Measurements from ENCODE around the gene CTSZ.
"Not testable (repeated sequence)": the region's sequence is repeated elsewhere in the genome, so short reads cannot be mapped to it uniquely, and the experiment has no call there.

The CTSZ gene

DNA sequence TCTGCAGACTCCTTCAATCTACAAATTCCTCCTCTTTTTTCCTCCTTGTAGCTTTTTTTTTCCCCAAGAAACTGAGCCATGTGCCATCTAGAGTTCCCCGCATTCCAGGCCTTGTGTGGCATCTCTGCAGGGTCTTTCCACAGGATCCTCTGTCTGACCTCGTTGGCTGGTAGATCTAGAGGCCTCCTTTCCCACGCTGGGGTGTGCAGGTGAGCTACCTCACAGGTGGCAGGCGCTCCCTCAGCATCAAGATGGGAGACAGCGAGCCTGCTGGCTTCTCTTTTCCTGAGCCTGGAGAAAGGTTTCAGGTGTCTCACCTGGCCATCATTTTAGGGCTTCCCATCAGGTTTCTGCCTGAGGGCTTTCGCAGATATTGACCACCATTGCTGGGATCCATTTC, 35.6 kb downstream of the CTSZ start:
- Histone ChIP-seq H3K4me1 (ENCODE audit: control insufficient read depth, insufficient read depth, low read length) (no peaks in the 10 kb centered on the region), H3K4me3 (ENCODE audit: low read length) (no peak overlapping the region), H3K9me3 (ENCODE audit: control insufficient read depth, low read length) (peaks cover 32% of the 10 kb centered on the region), H3K36me3 (ENCODE audit: control insufficient read depth, insufficient read depth, low read length, severe bottlenecking) (no peaks in the 10 kb centered on the region), H3K9ac (ENCODE audit: low read length) (no peak overlapping the region), H3K27me3 (replicated peaks; ENCODE audit: control insufficient read depth, insufficient read depth, low read length) (no peaks in the 10 kb centered on the region)
- DNase-seq (ENCODE audit: low read depth): no peak

DNA sequence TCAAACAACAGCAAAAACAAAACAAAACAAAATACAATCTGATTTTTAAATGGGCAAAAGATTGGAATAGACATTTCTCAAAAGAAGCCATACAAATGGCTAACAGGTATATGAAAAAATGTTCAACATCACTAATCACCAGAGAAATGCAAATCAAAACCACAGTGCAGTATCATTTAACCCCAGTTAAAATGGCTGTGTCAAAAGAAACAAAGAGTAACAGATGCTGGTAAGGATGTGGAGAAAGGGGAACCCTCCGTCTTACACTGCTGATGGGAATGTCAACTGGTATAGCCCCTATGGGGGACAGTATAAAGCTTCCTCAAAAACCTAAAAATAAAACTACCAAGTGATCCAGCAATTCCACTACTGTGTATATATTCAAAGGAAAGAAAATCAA, 36.9 kb downstream of the CTSZ start:
- H3K4me3 ChIP-seq (ENCODE audit: low read length): no peak overlapping the region
- DNase-seq (ENCODE audit: low read depth): no peak
- no peaks in the 10 kb centered on the region for H3K4me1 ChIP-seq (ENCODE audit: control insufficient read depth, insufficient read depth, low read length)
- peaks cover 20% of the 10 kb centered on the region for H3K9me3 ChIP-seq (ENCODE audit: control insufficient read depth, low read length)
- H3K36me3 ChIP-seq (ENCODE audit: control insufficient read depth, insufficient read depth, low read length, severe bottlenecking): no peaks in the 10 kb centered on the region
- no peak overlapping the region for H3K9ac ChIP-seq (ENCODE audit: low read length)
- peaks cover 6% of the 10 kb centered on the region for H3K27me3 ChIP-seq (replicated peaks; ENCODE audit: control insufficient read depth, insufficient read depth, low read length)

- no peak for DNase-seq (ENCODE audit: low read depth)
- Histone ChIP-seq H3K36me3 (ENCODE audit: control insufficient read depth, insufficient read depth, low read length, severe bottlenecking) (no peaks in the 10 kb centered on the region), H3K4me3 (ENCODE audit: low read length) (no peak overlapping the region), H3K9me3 (ENCODE audit: control insufficient read depth, low read length) (peaks cover 16% of the 10 kb centered on the region), H3K27me3 (replicated peaks; ENCODE audit: control insufficient read depth, insufficient read depth, low read length) (peaks cover 6% of the 10 kb centered on the region), H3K9ac (ENCODE audit: low read length) (no peak overlapping the region), H3K4me1 (ENCODE audit: control insufficient read depth, insufficient read depth, low read length) (no peaks in the 10 kb centered on the region)
These were observed 37.6 kb downstream of the CTSZ start for GRCh38 chr20:58969439-58969838.

GRCh38 chr20:58967652-58968429, 39.2 kb downstream of the CTSZ start:
- no peaks in the 10 kb centered on the region for H3K36me3 ChIP-seq (ENCODE audit: control insufficient read depth, insufficient read depth, low read length, severe bottlenecking)
- no peak for DNase-seq (ENCODE audit: low read depth)

GRCh38 chr20:58965270-58966064, 41.6 kb downstream of the CTSZ start:
- Histone ChIP-seq H3K27me3 (replicated peaks; ENCODE audit: control insufficient read depth, insufficient read depth, low read length) (peaks cover 6% of the 10 kb centered on the region), H3K9ac (ENCODE audit: low read length) (no peak overlapping the region), H3K4me3 (ENCODE audit: low read length) (no peak overlapping the region), H3K4me1 (ENCODE audit: control insufficient read depth, insufficient read depth, low read length) (no peaks in the 10 kb centered on the region), H3K36me3 (ENCODE audit: control insufficient read depth, insufficient read depth, low read length, severe bottlenecking) (no peaks in the 10 kb centered on the region), H3K9me3 (ENCODE audit: control insufficient read depth, low read length) (peaks cover 19% of the 10 kb centered on the region)
- no peak for DNase-seq (ENCODE audit: low read depth)

More at GRCh38 chr20:58967652-58968429, 39.2 kb downstream of the CTSZ start:
- no peak overlapping the region for H3K4me3 ChIP-seq (ENCODE audit: low read length)
- H3K9ac ChIP-seq (ENCODE audit: low read length): no peak overlapping the region
- H3K27me3 ChIP-seq (replicated peaks; ENCODE audit: control insufficient read depth, insufficient read depth, low read length): peaks cover 6% of the 10 kb centered on the region
- peaks cover 19% of the 10 kb centered on the region for H3K9me3 ChIP-seq (ENCODE audit: control insufficient read depth, low read length)
- no peaks in the 10 kb centered on the region for H3K4me1 ChIP-seq (ENCODE audit: control insufficient read depth, insufficient read depth, low read length)

- H3K27me3 ChIP-seq (replicated peaks; ENCODE audit: control insufficient read depth, insufficient read depth, low read length); H3K4me1 ChIP-seq (ENCODE audit: control insufficient read depth, insufficient read depth, low read length); H3K4me3 ChIP-seq (ENCODE audit: low read length); H3K36me3 ChIP-seq (ENCODE audit: control insufficient read depth, insufficient read depth, low read length, severe bottlenecking); DNase-seq (ENCODE audit: low read depth); H3K9me3 ChIP-seq (ENCODE audit: control insufficient read depth, low read length); H3K9ac ChIP-seq (ENCODE audit: low read length): not testable (repeated sequence)
These were observed 43.1 kb downstream of the CTSZ start for GRCh38 chr20:58963922-58964321.

GRCh38 chr20:58963060-58963584, 43.9 kb downstream of the CTSZ start:
- Histone ChIP-seq H3K9ac (ENCODE audit: low read length) (no peak overlapping the region), H3K36me3 (ENCODE audit: control insufficient read depth, insufficient read depth, low read length, severe bottlenecking) (no peaks in the 10 kb centered on the region), H3K27me3 (replicated peaks; ENCODE audit: control insufficient read depth, insufficient read depth, low read length) (peaks cover 6% of the 10 kb centered on the region), H3K9me3 (ENCODE audit: control insufficient read depth, low read length) (peaks cover 3% of the 10 kb centered on the region), H3K4me1 (ENCODE audit: control insufficient read depth, insufficient read depth, low read length) (no peaks in the 10 kb centered on the region), H3K4me3 (ENCODE audit: low read length) (no peak overlapping the region)
- no peak for DNase-seq (ENCODE audit: low read depth)

GRCh38 chr20:58959652-58960051, 47.4 kb downstream of the CTSZ start:
- H3K36me3 ChIP-seq (ENCODE audit: control insufficient read depth, insufficient read depth, low read length, severe bottlenecking): no peaks in the 10 kb centered on the region
- H3K27me3 ChIP-seq (replicated peaks; ENCODE audit: control insufficient read depth, insufficient read depth, low read length): no peaks in the 10 kb centered on the region
- H3K4me1 ChIP-seq (ENCODE audit: control insufficient read depth, insufficient read depth, low read length): no peaks in the 10 kb centered on the region
- no peak overlapping the region for H3K4me3 ChIP-seq (ENCODE audit: low read length)
- H3K9ac ChIP-seq (ENCODE audit: low read length): no peak overlapping the region
- no peak for DNase-seq (ENCODE audit: low read depth)
- H3K9me3 ChIP-seq (ENCODE audit: control insufficient read depth, low read length): peaks cover 3% of the 10 kb centered on the region

DNA sequence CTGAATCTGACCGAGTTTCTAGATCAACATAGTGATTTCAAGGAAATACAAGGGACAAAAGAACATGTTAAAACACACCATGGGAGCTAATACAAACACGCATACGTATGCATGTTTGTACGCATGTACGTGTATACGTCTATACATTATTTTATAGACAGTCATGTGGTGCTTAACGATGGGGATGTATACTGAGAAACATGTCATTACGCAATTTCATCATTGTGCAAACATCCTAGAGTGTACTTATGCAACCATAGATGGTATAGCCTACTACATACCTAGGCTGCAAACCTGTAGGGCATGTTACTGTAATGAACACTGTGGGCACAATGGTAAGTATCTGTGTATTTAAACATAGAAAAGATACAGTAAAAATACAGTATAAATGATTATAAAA, 51.0 kb downstream of the CTSZ start:
- Histone ChIP-seq H3K9me3 (ENCODE audit: control insufficient read depth, low read length) (no peaks in the 10 kb centered on the region), H3K36me3 (ENCODE audit: control insufficient read depth, insufficient read depth, low read length, severe bottlenecking) (no peaks in the 10 kb centered on the region), H3K9ac (ENCODE audit: low read length) (no peak overlapping the region), H3K4me3 (ENCODE audit: low read length) (no peak overlapping the region), H3K4me1 (ENCODE audit: control insufficient read depth, insufficient read depth, low read length) (no peaks in the 10 kb centered on the region), H3K27me3 (replicated peaks; ENCODE audit: control insufficient read depth, insufficient read depth, low read length) (no peaks in the 10 kb centered on the region)
- DNase-seq (ENCODE audit: low read depth): no peak

GRCh38 chr20:58953050-58953449, 54.0 kb downstream of the CTSZ start:
- no peak for DNase-seq (ENCODE audit: low read depth)
- no peaks in the 10 kb centered on the region for H3K27me3 ChIP-seq (replicated peaks; ENCODE audit: control insufficient read depth, insufficient read depth, low read length)
- no peaks in the 10 kb centered on the region for H3K4me1 ChIP-seq (ENCODE audit: control insufficient read depth, insufficient read depth, low read length)
- no peaks in the 10 kb centered on the region for H3K36me3 ChIP-seq (ENCODE audit: control insufficient read depth, insufficient read depth, low read length, severe bottlenecking)
- H3K9ac ChIP-seq (ENCODE audit: low read length): no peak overlapping the region
- no peak overlapping the region for H3K4me3 ChIP-seq (ENCODE audit: low read length)
- H3K9me3 ChIP-seq (ENCODE audit: control insufficient read depth, low read length): no peaks in the 10 kb centered on the region

DNA sequence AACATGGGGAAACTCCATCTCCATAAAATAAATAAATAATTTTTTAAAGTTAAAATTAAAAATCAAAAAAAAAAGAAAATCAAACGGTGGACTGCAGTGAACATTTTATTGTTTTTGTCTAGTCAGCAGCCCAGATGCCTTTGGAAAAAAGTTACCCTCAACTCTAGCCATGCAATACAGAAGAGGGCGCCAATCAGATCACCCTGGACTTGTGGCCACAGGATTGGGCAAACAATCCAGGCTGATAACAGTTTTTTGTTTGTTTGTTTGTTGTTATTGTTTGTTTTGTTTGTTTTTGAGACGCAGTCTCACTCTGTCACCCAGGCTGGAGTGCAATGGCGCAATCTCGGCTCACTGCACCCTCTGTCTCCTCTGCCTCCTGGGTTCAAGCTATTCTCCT, 56.5 kb downstream of the CTSZ start:
- Histone ChIP-seq H3K27me3 (replicated peaks; ENCODE audit: control insufficient read depth, insufficient read depth, low read length) (peaks cover 3% of the 10 kb centered on the region), H3K36me3 (ENCODE audit: control insufficient read depth, insufficient read depth, low read length, severe bottlenecking) (no peaks in the 10 kb centered on the region), H3K9ac (ENCODE audit: low read length) (no peak overlapping the region), H3K4me1 (ENCODE audit: control insufficient read depth, insufficient read depth, low read length) (no peaks in the 10 kb centered on the region), H3K4me3 (ENCODE audit: low read length) (no peak overlapping the region), H3K9me3 (ENCODE audit: control insufficient read depth, low read length) (no peaks in the 10 kb centered on the region)
- no peak for DNase-seq (ENCODE audit: low read depth)
